ENCODE results near the gene MGAT4A. TPM values are rescaled to one million over a fixed set of nuclear protein-coding genes. Genes with fewer than 3 reads are reported as not detected.
A peak's percentile ranks its signal among the peaks of the same experiment; 100 is the strongest.

The MGAT4A gene
- total and polyA plus RNA-seq, 2 of the 13 experiments (the other 11 are each of a cell fraction or from before 2014, with no cell fraction given), result 47.2 to 90.9 TPM

GRCh38 chr2:98769114-98769476 is 38.2 kb upstream of the MGAT4A start (continued):
- TF ChIP-seq MAX (IDR thresholded peaks at IDR 0.05) (peak; percentile 9; the same call in 1 of the 2 replicates), NFIC (IDR thresholded peaks at IDR 0.05; ENCODE audit: low read length) (0 out of 2 replicates have a peak, but pooled peaks have one; percentile 11), TARDBP (CRISPR knock-in tag; IDR thresholded peaks at IDR 0.05) (peak; percentile 39; the same call in 1 of the 2 replicates), HES4 (CRISPR knock-in tag; IDR thresholded peaks at IDR 0.05; ENCODE audit: borderline replicate concordance) (no peak), TAF15 (IDR thresholded peaks at IDR 0.05; ENCODE audit: low read depth, low read length, poor library complexity, severe bottlenecking) (no peak), DNMT3B (CRISPR knock-in tag; conservative IDR thresholded peaks at IDR 0.05) (no peak), POLR2G (IDR thresholded peaks at IDR 0.05; ENCODE audit: low read depth, low read length) (peak; percentile 18; the same call in 1 of the 2 replicates), ZNF747 (CRISPR knock-in tag; IDR thresholded peaks at IDR 0.05; ENCODE audit: borderline replicate concordance) (peak; percentile 55; the same call in 1 of the 2 replicates), PRMT3 (CRISPR knock-in tag; IDR thresholded peaks at IDR 0.05; ENCODE audit: borderline replicate concordance, low read depth) (no peak), ARID4A (CRISPR knock-in tag; IDR thresholded peaks at IDR 0.05; ENCODE audit: borderline replicate concordance) (no peak)
